ENCODE results near the gene NUDC. TPM values are rescaled to one million over a fixed set of nuclear protein-coding genes. Genes with fewer than 3 reads are reported as not detected.

NUDC gene
- total RNA-seq, 2 donors from 2014 or later = 65.4 to 66.3 TPM

DNA sequence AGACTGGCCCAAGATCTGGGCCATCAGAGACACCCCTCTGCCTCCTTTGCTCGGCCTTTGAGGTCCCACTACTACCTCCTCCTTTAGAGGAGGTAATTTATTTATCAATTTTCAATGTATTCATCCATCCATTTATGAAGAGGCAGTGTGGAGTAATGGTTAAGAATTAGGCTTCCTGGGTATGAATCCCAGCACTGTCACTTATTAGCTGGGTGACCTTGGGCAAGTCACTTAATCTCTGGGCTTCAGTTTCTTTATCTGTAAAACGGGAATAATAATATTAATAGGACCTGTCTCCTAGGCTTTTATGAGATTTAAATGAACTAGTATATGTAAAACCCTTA is 9.4 kb upstream of the NUDC start:
- Histone ChIP-seq H3K4me1 (replicated peaks) (no peaks in the 10 kb centered on the region), H3K9me3 (no peaks in the 10 kb centered on the region), H3K36me3 (no peaks in the 10 kb centered on the region), H3K4me3 (no peak overlapping the region), H3K27ac (no peak overlapping the region), H3K27me3 (replicated peaks; ENCODE audit: insufficient read depth) (no peaks in the 10 kb centered on the region)
- no peak for DNase-seq (ENCODE audit: low spot score)
- intact Hi-C loops (cut with DNase I) = no loop called here
- 64% methylated on average over 2 of the region's 2 CpGs for WGBS
- TF ChIP-seq POLR2AphosphoS5 (IDR thresholded peaks at IDR 0.05) = no peak
- no peak for TF ChIP-seq POLR2A (IDR thresholded peaks at IDR 0.05)
- TF ChIP-seq, protein P1, sequence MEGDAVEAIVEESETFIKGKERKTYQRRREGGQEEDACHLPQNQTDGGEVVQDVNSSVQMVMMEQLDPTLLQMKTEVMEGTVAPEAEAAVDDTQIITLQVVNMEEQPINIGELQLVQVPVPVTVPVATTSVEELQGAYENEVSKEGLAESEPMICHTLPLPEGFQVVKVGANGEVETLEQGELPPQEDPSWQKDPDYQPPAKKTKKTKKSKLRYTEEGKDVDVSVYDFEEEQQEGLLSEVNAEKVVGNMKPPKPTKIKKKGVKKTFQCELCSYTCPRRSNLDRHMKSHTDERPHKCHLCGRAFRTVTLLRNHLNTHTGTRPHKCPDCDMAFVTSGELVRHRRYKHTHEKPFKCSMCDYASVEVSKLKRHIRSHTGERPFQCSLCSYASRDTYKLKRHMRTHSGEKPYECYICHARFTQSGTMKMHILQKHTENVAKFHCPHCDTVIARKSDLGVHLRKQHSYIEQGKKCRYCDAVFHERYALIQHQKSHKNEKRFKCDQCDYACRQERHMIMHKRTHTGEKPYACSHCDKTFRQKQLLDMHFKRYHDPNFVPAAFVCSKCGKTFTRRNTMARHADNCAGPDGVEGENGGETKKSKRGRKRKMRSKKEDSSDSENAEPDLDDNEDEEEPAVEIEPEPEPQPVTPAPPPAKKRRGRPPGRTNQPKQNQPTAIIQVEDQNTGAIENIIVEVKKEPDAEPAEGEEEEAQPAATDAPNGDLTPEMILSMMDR (IDR thresholded peaks at IDR 0.05) = no peak

DNA sequence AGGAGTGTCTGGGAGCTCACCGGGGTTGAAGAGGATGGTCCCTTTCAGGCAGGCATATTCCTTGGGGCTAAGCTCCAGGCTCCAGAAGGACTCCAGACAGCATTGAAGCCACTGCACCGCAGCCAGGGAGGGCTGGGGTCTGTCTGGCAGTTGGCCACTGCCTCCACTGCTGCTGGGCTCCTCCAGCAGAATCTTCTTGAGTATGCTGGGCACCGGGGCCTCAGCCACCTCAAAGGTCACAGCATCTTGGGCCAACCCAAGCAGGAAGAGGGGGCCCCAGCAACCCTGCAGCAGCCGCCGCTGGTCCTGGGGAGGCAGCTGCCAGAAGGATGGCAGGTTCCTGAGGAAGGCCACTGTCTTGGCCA is 8.2 kb upstream of the NUDC start:
- TF ChIP-seq POLR2A (IDR thresholded peaks at IDR 0.05) = no peak
- TF ChIP-seq, protein P1 (IDR thresholded peaks at IDR 0.05) = no peak
- no peak for TF ChIP-seq POLR2AphosphoS5 (IDR thresholded peaks at IDR 0.05)
- H3K36me3 ChIP-seq = no peaks in the 10 kb centered on the region
- H3K27me3 ChIP-seq (replicated peaks; ENCODE audit: insufficient read depth) = no peaks in the 10 kb centered on the region
- intact Hi-C loops (cut with DNase I) = no loop called here
- H3K4me1 ChIP-seq (replicated peaks) = no peaks in the 10 kb centered on the region
- H3K9me3 ChIP-seq = no peaks in the 10 kb centered on the region
- WGBS = 86% methylated on average over 5 of the region's 5 CpGs
- no peak overlapping the region for H3K27ac ChIP-seq
- DNase-seq (ENCODE audit: low spot score) = no peak
- no peak overlapping the region for H3K4me3 ChIP-seq

DNA sequence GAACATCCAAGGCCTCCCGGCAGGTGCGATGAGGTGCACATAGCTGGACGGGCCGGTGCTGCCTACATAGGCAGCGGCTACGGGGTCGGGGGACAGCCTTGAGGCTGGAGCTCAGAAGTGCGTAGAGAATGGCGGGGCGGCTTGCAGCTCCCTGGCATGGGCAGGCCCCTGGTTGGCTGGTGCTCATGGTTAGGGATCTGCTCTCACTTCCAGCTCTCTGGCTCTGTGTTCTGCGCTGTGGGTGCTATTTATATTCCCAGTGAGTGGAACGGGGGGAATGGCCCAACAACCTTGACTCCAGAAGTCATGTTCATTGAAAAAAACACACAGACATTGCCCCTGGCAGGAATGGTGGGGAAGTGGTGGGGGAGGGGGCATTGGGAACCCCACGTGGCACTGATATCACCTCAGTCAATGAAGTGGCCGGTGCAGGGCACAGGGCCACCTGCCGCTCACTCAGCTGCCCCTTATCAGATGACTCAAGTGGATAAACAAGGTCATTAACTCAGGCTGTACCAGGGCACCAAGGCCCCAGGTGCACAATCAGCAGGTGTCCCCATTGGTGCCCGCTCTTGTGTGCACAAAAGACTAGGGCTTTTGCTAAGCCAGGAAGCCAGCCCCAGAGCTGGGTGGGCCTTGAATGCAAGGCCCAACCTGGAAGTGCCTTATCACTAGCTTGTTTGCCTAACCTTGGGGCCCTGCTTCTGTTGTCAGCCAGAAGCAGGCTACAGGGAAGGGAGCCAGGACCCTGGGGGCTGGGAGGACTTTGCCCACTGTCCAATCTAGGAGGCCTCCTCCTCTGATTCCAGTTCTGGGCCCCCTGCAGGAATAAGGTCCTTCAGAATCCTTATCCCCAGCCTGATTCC is 7.6 kb upstream of the NUDC start, which contains the start of gene NR0B2:
NR0B2 (minus strand) TSS at position 222 of the 866 bp plus-strand sequence; CDS start at position 187, 35 bp downstream.
- H3K4me1 ChIP-seq (replicated peaks) = no peaks in the 10 kb centered on the region
- H3K27me3 ChIP-seq (replicated peaks; ENCODE audit: insufficient read depth) = no peaks in the 10 kb centered on the region
- DNase-seq (ENCODE audit: low spot score) = no peak
- no peak within 1 kb of the TSS for H3K27ac ChIP-seq
- no peak within 1 kb of the TSS for H3K4me3 ChIP-seq
- TF ChIP-seq POLR2A (IDR thresholded peaks at IDR 0.05) = no peak
- TF ChIP-seq POLR2AphosphoS5 (IDR thresholded peaks at IDR 0.05) = no peak
- TF ChIP-seq, protein P1 (IDR thresholded peaks at IDR 0.05) = no peak
- H3K36me3 ChIP-seq = no peaks in the 10 kb centered on the region
- H3K9me3 ChIP-seq = no peaks in the 10 kb centered on the region
- intact Hi-C loops (cut with DNase I) = no loop called here
- 78% methylated on average over 16 of the region's 16 CpGs for WGBS

DNA sequence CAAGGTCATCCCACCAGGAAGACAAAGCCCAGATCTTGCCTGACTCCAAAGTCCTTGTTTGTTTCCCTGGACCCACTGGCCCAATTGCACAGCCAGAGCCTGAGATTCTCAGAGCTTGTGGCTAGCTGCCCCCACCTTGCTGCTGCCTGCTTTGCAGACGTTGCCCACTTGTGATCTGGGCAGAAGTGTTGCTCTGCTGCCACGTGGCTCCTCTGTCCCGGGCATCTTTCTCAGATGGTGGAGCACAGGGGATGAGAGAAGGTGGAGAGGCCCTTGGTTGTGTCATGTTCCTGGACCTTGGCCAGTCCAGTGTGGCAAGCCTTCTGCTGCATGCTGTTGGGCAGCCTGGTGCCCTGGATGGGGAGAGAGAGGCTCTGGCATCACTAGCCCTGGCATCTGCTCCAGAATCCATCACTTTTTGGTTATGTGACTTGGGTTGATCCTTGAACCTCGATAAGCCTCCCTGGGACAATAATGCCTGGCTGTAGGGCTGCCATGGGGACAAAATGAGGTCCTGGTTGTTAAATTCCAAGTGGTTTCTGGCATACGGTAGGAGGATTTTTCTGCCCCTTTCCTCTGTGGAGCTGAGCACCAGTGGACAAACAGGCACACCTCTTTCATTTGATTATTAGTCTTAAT is 6.2 kb upstream of the NUDC start:
- TF ChIP-seq, protein P1 (IDR thresholded peaks at IDR 0.05) = no peak
- TF ChIP-seq POLR2A (IDR thresholded peaks at IDR 0.05) (no peak), POLR2AphosphoS5 (IDR thresholded peaks at IDR 0.05) (no peak)
- 69% methylated on average over 5 of the region's 5 CpGs for WGBS
- DNase-seq (ENCODE audit: low spot score) = no peak
- Histone ChIP-seq H3K36me3 (no peaks in the 10 kb centered on the region), H3K27ac (no peak overlapping the region), H3K4me1 (replicated peaks) (no peaks in the 10 kb centered on the region), H3K9me3 (no peaks in the 10 kb centered on the region), H3K27me3 (replicated peaks; ENCODE audit: insufficient read depth) (no peaks in the 10 kb centered on the region), H3K4me3 (no peak overlapping the region)
- intact Hi-C loops (cut with DNase I) = no loop called here
